Subcutaneous adipose tissue (tissue), 4 donors: ENCODE results near the gene GFRA1. TPM values are rescaled to one million over a fixed set of nuclear protein-coding genes. Genes with fewer than 3 reads are reported as not detected.

Source experiments
- CTCF ChIP-seq: fragments of 450-650 bp; IDR thresholded peaks from one replicate; pipeline ENCODE4 v1.5.1; 2016; ENCODE audit warnings: low read depth, mild to moderate bottlenecking, control low read depth, antibody characterized with exemption, moderate library complexity
- total RNA-seq, 4 donors: library from RNA; depleted of rRNA; stranded (reverse); fragments of >200 nt; gene quantifications; one replicate each; pipeline ENCODE4 v1.1.0, GENCODE V29; 2016

Gene GFRA1
- total RNA-seq, 4 donors from 2014 or later = 47.8 to 152 (median 69.4) TPM

GRCh38 chr10:116088985-116089384, 184.0 kb downstream of the GFRA1 start:
- no peak for TF ChIP-seq CTCF

DNA sequence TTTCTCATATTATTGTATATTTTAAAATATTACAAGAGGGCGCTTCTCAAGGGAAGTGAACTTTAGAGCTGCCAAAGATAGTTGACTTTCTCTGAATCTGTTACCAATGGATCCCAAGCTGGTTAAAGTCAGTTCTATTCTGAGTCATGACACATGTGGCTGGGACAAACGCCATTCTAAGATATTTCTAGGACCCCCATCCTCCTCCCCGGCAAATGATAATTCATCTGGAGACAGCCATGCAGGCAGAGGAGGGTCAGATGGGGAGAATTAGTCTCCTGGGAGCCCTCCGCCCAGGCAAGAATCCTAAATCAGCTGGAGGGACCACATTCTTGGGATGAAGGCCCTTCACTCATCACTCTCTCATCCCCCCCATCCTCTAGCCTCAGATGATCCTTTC, 187.7 kb downstream of the GFRA1 start:
- TF ChIP-seq CTCF = no peak

DNA sequence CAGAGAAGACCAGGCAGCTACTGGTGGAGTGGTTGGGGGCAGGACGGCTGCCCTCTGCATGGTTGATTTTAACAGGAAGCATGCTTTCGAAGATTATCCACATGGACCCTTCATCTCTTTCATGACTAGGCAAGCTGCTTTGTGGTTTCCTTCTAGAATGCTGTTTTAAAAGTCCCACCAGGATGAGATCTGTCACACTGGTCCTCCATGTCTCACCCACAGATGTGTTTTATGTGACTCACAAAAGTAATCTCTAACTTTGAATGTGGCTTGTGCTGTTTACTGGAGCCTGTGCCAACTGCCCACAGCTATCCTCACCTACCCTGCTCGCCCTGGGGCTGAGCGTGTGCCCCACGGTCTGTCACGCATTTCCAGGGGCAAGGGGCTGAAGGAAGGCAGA, 188.8 kb downstream of the GFRA1 start:
- TF ChIP-seq CTCF = no peak

DNA sequence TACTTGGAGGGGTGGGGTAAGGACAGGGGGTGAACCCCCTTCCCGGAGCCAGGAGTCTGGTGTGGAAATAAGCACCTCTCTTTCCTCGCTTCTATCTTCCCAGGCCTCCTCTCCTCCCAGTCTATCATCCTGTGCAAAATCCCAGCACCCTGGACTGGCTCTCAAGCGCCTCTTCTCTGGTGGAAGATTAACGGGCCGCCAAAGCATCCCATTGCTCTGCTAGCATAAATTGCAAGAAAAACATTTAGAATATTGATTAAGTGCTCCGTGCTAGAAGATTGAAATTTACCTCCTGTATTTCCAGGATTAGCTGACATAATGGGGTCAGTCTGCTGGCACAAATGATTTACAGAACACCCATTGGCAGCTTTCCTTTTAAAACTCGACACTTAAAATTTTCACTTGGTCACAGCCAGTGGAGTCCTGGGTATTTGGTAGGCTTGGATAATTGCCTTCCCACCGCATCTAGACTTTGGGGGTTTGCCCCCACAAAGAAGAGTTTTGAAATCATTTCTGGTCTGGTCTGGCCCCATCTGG, 189.7 kb downstream of the GFRA1 start:
- TF ChIP-seq CTCF = no peak

- no peak for TF ChIP-seq CTCF
Measured at GRCh38 chr10:116082762-116083161, 190.2 kb downstream of the GFRA1 start.

DNA sequence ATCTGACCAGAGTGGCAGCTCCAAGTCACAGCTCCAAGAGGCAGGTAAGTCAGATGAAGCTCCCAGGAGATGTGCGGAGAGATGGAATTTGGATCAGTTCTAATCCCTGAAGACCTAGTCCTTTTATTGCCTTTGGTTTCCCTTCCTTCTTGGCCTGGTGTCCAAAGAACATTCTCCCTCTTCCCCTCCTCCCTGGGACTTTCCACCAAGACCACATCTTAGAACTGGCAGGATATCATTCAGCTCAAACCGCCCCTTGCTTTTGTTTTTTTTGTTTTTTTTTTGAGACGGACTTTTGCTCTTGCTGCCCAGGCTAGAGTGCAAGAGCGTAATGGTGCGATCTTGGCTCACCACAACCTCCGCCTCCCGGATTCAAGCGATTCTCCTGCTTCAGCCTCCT, 190.8 kb downstream of the GFRA1 start:
- TF ChIP-seq CTCF = no peak

DNA sequence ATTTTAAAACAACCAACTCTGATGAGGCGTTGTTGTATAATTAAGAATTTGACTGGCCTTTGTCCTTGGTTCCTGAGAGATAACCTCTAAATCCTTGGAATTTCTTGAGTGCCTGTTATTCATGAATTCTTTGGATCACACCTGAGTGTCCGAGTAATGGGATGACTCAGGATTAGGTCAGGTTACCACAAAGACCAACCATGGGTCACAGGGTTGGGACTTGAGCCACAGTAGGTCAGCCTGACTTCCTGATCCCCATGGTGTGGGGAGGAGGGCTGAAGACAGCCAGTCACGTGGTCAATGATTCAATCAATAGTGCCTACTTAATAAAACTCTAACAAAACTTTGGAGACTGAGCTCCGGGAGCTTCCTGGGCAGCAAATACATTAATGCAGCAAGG, 192.5 kb downstream of the GFRA1 start:
- TF ChIP-seq CTCF = no peak
